ENCODE data around the gene PADI2. TPM values are rescaled to one million over a fixed set of nuclear protein-coding genes. Genes with fewer than 3 reads are reported as not detected.

Gene PADI2
- total RNA-seq, 1 experiment from 2014 or later = 27.7 TPM

DNA sequence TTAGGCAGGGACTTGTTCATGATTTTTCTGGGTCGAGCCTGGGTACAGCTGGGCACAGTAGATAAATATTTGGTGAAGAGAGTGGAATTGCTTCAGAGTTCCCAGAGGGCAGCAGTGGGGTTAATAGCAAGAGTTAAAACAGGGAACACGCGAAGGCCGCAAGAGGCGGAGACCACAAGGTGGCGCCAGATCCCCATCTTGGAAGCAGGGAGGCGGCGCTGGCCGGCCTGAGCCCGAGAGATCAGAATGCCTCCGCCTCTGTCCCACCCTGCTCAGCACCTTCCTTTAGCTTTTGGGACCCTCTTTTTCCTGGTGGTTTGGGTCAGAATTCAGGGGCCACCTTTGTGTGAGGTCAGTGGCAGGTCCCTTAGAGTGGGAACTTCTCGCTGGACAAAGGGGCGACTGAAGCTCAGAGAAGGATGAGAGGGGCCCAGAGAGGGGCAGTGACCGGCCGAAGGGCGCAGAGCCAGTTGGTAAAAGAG, 6.5 kb upstream of the PADI2 start:
- BruUV-seq (replicated peaks) = no TSS peak
- DNase-seq (ENCODE audit: low spot score) = peak; percentile 91
- Histone ChIP-seq H3K4me1 (ENCODE audit: insufficient read depth, low read length, poor library complexity, severe bottlenecking) (peaks cover 53% of the 10 kb centered on the region), H3K36me3 (ENCODE audit: insufficient read depth, low read length, poor library complexity, severe bottlenecking) (no peaks in the 10 kb centered on the region), H3K4me3 (ENCODE audit: low read depth, low read length, poor library complexity, severe bottlenecking) (no peak overlapping the region), H3K9me3 (ENCODE audit: low read depth, low read length, poor library complexity, severe bottlenecking) (no peaks in the 10 kb centered on the region), H3K27me3 (replicated peaks; ENCODE audit: insufficient read depth, low read depth, low read length, poor library complexity) (no peaks in the 10 kb centered on the region), H3K27ac (ENCODE audit: low read depth, low read length, poor library complexity, severe bottlenecking) (no peak overlapping the region)
- POLR2A ChIA-PET (ENCODE audit: low non-redundant PET) = interaction anchor here (0.6 kb wide), 1 partner anchor 27 kb away, joined by 3 read pairs; no protein-coding TSS in a partner anchor
- TF ChIP-seq EZH2 (IDR thresholded peaks at IDR 0.05; ENCODE audit: borderline replicate concordance, low read depth, low read length, poor library complexity, severe bottlenecking) = no peak
- TF ChIP-seq, protein P1, sequence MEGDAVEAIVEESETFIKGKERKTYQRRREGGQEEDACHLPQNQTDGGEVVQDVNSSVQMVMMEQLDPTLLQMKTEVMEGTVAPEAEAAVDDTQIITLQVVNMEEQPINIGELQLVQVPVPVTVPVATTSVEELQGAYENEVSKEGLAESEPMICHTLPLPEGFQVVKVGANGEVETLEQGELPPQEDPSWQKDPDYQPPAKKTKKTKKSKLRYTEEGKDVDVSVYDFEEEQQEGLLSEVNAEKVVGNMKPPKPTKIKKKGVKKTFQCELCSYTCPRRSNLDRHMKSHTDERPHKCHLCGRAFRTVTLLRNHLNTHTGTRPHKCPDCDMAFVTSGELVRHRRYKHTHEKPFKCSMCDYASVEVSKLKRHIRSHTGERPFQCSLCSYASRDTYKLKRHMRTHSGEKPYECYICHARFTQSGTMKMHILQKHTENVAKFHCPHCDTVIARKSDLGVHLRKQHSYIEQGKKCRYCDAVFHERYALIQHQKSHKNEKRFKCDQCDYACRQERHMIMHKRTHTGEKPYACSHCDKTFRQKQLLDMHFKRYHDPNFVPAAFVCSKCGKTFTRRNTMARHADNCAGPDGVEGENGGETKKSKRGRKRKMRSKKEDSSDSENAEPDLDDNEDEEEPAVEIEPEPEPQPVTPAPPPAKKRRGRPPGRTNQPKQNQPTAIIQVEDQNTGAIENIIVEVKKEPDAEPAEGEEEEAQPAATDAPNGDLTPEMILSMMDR (conservative IDR thresholded peaks at IDR 0.05; ENCODE audit: low read depth, low read length) = peak; percentile 94
- intact Hi-C loops (cut with micrococcal nuclease; ENCODE audit: unreplicated experiment) = loop anchor here (1.0 to 10.0 kb wide), 6 partner anchors 65 to 279 kb away; no protein-coding TSS in a partner anchor
- CTCF ChIA-PET = interaction anchor here (0.7 to 1.7 kb wide), 4 partner anchors 106 to 211 kb away, joined by 3 to 14 read pairs (median 5); no protein-coding TSS in a partner anchor

DNA sequence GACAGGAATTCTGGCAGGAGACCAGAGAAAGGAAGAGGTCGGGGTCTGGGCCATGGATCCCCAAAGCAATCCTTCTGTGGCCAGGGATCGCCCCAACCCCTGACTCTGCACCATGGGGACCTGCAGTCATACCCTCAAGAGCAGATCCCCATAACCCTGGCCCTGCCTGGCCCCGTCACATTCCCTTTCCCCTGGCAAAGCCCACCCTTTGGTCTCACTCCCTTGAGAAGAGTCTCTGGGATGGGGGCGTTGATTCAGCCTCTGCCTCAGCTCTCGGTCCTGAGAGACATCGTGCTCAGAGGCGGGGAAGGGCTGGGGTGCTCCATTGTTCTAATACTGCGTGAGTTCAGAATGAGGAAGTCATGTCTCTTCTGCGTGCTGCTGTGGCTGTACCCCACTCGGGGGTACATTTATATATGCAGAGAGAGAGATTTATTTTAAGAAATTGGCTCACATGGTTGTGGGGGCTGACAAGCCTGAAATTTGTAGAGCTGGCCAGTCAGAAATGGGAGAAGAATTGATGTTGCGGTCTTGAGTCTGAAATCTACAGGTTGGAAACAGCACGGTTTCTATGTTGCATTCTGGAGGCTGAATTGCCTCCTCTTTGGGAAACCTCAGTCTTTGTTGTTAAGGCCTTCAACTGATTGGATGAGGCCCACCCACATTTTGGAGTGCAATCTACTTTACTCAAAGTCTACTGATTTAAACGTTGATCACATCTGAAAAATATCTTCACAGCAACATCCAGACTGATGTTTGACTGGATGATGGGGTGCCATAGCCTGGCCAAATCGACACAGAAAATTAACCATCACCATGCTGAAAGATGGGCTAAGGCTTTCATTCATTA, 4.2 kb upstream of the PADI2 start:
- no TSS peak for BruUV-seq (replicated peaks)
- H3K27ac ChIP-seq (ENCODE audit: low read depth, low read length, poor library complexity, severe bottlenecking) = no peak overlapping the region
- peaks cover 53% of the 10 kb centered on the region for H3K4me1 ChIP-seq (ENCODE audit: insufficient read depth, low read length, poor library complexity, severe bottlenecking)
- intact Hi-C loops (cut with micrococcal nuclease; ENCODE audit: unreplicated experiment) = loop anchor here (2.0 to 10.0 kb wide), 3 partner anchors 63 to 281 kb away; no protein-coding TSS in a partner anchor
- ChIA-PET CTCF (interaction anchor here (0.5 kb wide), 1 partner anchor 78 kb away, joined by 5 read pairs; no protein-coding TSS in a partner anchor), POLR2A (ENCODE audit: low non-redundant PET) (no interaction called here)
- no peaks in the 10 kb centered on the region for H3K9me3 ChIP-seq (ENCODE audit: low read depth, low read length, poor library complexity, severe bottlenecking)
- H3K4me3 ChIP-seq (ENCODE audit: low read depth, low read length, poor library complexity, severe bottlenecking) = no peak overlapping the region
- no peak for DNase-seq (ENCODE audit: low spot score)
- no peak for TF ChIP-seq EZH2 (IDR thresholded peaks at IDR 0.05; ENCODE audit: borderline replicate concordance, low read depth, low read length, poor library complexity, severe bottlenecking)
- TF ChIP-seq, protein P1 (conservative IDR thresholded peaks at IDR 0.05; ENCODE audit: low read depth, low read length) = no peak
- H3K36me3 ChIP-seq (ENCODE audit: insufficient read depth, low read length, poor library complexity, severe bottlenecking) = no peaks in the 10 kb centered on the region
- H3K27me3 ChIP-seq (replicated peaks; ENCODE audit: insufficient read depth, low read depth, low read length, poor library complexity) = no peaks in the 10 kb centered on the region

DNA sequence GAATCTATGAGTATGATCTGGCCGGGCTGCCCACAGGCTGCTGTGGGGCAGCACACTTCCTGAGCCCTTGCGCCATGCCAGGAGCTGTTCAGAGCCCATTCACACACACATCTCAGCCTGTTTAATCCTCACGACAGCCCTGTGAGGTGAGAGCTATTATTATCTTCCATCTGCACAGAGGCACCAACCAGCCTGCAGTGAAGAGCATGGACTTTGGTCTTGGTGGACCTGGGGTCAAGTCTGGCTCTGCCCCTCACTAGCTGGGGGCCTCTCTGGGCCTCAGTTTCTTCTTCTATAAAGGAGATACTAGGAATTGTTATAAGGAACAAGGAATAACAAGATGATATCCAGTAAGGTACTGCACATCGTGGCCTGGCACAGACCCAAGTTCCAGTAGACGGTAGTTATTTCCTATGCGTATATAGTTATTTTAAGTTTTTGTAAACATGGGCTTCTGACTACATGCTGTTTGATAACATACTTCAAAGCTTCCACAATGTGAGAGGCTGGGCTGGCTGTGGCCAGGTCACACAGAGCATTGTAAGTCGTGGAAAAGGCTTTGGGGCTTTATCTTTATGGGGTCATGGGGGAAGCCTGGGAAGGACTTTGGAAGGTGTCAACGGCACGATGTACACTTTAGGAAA, 3.4 kb upstream of the PADI2 start:
- POLR2A ChIA-PET (ENCODE audit: low non-redundant PET) = interaction anchor here (0.6 kb wide), 1 partner anchor 564 kb away, joined by 6 read pairs; no protein-coding TSS in a partner anchor
- H3K36me3 ChIP-seq (ENCODE audit: insufficient read depth, low read length, poor library complexity, severe bottlenecking) = no peaks in the 10 kb centered on the region
- CTCF ChIA-PET = no interaction called here
- peaks cover 45% of the 10 kb centered on the region for H3K4me1 ChIP-seq (ENCODE audit: insufficient read depth, low read length, poor library complexity, severe bottlenecking)
- no peak overlapping the region for H3K4me3 ChIP-seq (ENCODE audit: low read depth, low read length, poor library complexity, severe bottlenecking)
- intact Hi-C loops (cut with micrococcal nuclease; ENCODE audit: unreplicated experiment) = loop anchor here (10.0 kb wide), 1 partner anchor 282 kb away; no protein-coding TSS in a partner anchor
- BruUV-seq (replicated peaks) = no TSS peak
- DNase-seq (ENCODE audit: low spot score) = no peak
- H3K9me3 ChIP-seq (ENCODE audit: low read depth, low read length, poor library complexity, severe bottlenecking) = no peaks in the 10 kb centered on the region
- no peak overlapping the region for H3K27ac ChIP-seq (ENCODE audit: low read depth, low read length, poor library complexity, severe bottlenecking)
- no peaks in the 10 kb centered on the region for H3K27me3 ChIP-seq (replicated peaks; ENCODE audit: insufficient read depth, low read depth, low read length, poor library complexity)
- TF ChIP-seq, protein P1 (conservative IDR thresholded peaks at IDR 0.05; ENCODE audit: low read depth, low read length) = no peak
- no peak for TF ChIP-seq EZH2 (IDR thresholded peaks at IDR 0.05; ENCODE audit: borderline replicate concordance, low read depth, low read length, poor library complexity, severe bottlenecking)
